Measurements from ENCODE around the gene SLC44A4. TPM values are rescaled to one million over a fixed set of nuclear protein-coding genes. Genes with fewer than 3 reads are reported as not detected.
"Not testable (repeated sequence)": the region's sequence is repeated elsewhere in the genome, so short reads cannot be mapped to it uniquely, and the experiment has no call there.

The SLC44A4 gene
- total RNA-seq, 1 experiment from 2014 or later, result 124 TPM

- DNase-seq (ENCODE audit: low spot score), result no peak
Measured at GRCh38 chr6:31879901-31880300, 1.1 kb upstream of the SLC44A4 start.

- no peak for DNase-seq (ENCODE audit: low spot score)
Measured at GRCh38 chr6:31879143-31879542, 346 bp upstream of the SLC44A4 start.

- DNase-seq (ENCODE audit: low spot score), result peak; percentile 38
Measured at GRCh38 chr6:31878222-31878621, 575 bp downstream of the SLC44A4 start.

GRCh38 chr6:31877651-31878161 is 1.1 kb downstream of the SLC44A4 start:
- DNase-seq (ENCODE audit: low spot score), result peak; percentile 87

- peak; percentile 85 for DNase-seq (ENCODE audit: low spot score)
Measured at GRCh38 chr6:31877125-31877650, 1.6 kb downstream of the SLC44A4 start.

GRCh38 chr6:31876357-31876756 is 2.4 kb downstream of the SLC44A4 start:
- no peak for DNase-seq (ENCODE audit: low spot score)

- DNase-seq (ENCODE audit: low spot score), result no peak
Measured at GRCh38 chr6:31875877-31876276, 2.9 kb downstream of the SLC44A4 start.

GRCh38 chr6:31874836-31875572 is 3.8 kb downstream of the SLC44A4 start:
- no peak for DNase-seq (ENCODE audit: low spot score)

- DNase-seq (ENCODE audit: low spot score), result no peak
Measured at GRCh38 chr6:31874084-31874670, 4.6 kb downstream of the SLC44A4 start.

- DNase-seq (ENCODE audit: low spot score), result no peak
Measured at GRCh38 chr6:31871046-31871659, 7.6 kb downstream of the SLC44A4 start.

GRCh38 chr6:31870385-31870921 is 8.3 kb downstream of the SLC44A4 start:
- no peak for DNase-seq (ENCODE audit: low spot score)

GRCh38 chr6:31869343-31869742 is 9.5 kb downstream of the SLC44A4 start:
- DNase-seq (ENCODE audit: low spot score), result no peak

- DNase-seq (ENCODE audit: low spot score), result not testable (repeated sequence)
Measured at GRCh38 chr6:31868658-31868971, 10.2 kb downstream of the SLC44A4 start.

GRCh38 chr6:31865205-31866118 is 13.3 kb downstream of the SLC44A4 start:
- DNase-seq (ENCODE audit: low spot score), result no peak

- DNase-seq (ENCODE audit: low spot score), result no peak
Measured at GRCh38 chr6:31864818-31865204, 14.0 kb downstream of the SLC44A4 start.

GRCh38 chr6:31864123-31864562 is 14.7 kb downstream of the SLC44A4 start:
- not testable (repeated sequence) for DNase-seq (ENCODE audit: low spot score)

- peak; percentile 99 for DNase-seq (ENCODE audit: low spot score)
Measured at GRCh38 chr6:31862344-31863235, 16.2 kb downstream of the SLC44A4 start, which contains the start of gene NEU1. Gene NEU1 (minus strand): TSS chr6:31862821. CDS start chr6:31862776, 45 bp downstream.

- no peak for DNase-seq (ENCODE audit: low spot score)
Measured at GRCh38 chr6:31861919-31862343, 16.9 kb downstream of the SLC44A4 start.

- DNase-seq (ENCODE audit: low spot score), result no peak
Measured at GRCh38 chr6:31861150-31861549, 17.6 kb downstream of the SLC44A4 start.

GRCh38 chr6:31860349-31860748 is 18.4 kb downstream of the SLC44A4 start:
- no peak for DNase-seq (ENCODE audit: low spot score)

Measured in HT-29 (cell line).